ENCODE results near the gene OTOG.

GRCh38 chr11:17604915-17605233, 57.8 kb downstream of the OTOG start:
- TF ChIP-seq ZNF26 (tag by site-specific recombination; IDR thresholded peaks at IDR 0.05) (no peak), HOXD13 (CRISPR knock-in tag; IDR thresholded peaks at IDR 0.05; ENCODE audit: borderline replicate concordance) (no peak), ZNF274 (IDR thresholded peaks at IDR 0.05; ENCODE audit: low read length) (no peak), ZNF274 (tag by site-specific recombination; IDR thresholded peaks at IDR 0.05; ENCODE audit: borderline replicate concordance) (no peak), CTCF (tag by site-specific recombination; IDR thresholded peaks at IDR 0.05) (no peak), PBX3 (CRISPR knock-in tag; IDR thresholded peaks at IDR 0.05) (no peak), ZNF830 (tag by site-specific recombination; IDR thresholded peaks at IDR 0.05; ENCODE audit: low read depth) (no peak)

All from HEK293 (cell line).